HCT116 (cell line): Measurements from ENCODE around the gene FSTL4. TPM values are rescaled to one million over a fixed set of nuclear protein-coding genes. Genes with fewer than 3 reads are reported as not detected.

Experiments
- ATAC-seq: fragments of 200-7000 bp; cut with Tn5 transposase; 2 replicates; pipeline ENCODE4 v1.9.1; 2020; ENCODE audit warnings: mild to moderate bottlenecking, moderate library complexity
- BruUV-seq: library from RNA; stranded (reverse); fragments of 400-500 nt; replicated peaks from 2 replicates; lab custom pipeline; 2021; lab: Mats Ljungman, UMichigan
- CTCF ChIA-PET: fragments of 300-600 bp; sonication (Branson Sonifier 250); formaldehyde crosslinking; loops from one replicate; lab custom pipeline; 2021; ENCODE audit warnings: antibody characterized with exemption; lab: Charles Lee
- POLR2A ChIA-PET: fragments of 300-600, 350-600 bp; sonication (Branson Sonifier 250); formaldehyde crosslinking; loops from one replicate; lab custom pipeline; 2021; ENCODE audit warnings: antibody characterized with exemption; lab: Charles Lee
- RAD21 ChIA-PET, 2 experiments: fragments of 300-600 bp; sonication (Branson Sonifier 250); formaldehyde crosslinking; loops; one replicate each; lab custom pipeline; 2023; ENCODE audit warnings: low total read pairs in 2 of 2; ENCODE audit not compliant: uncharacterized antibody in 2 of 2, unreplicated experiment in 2 of 2, low non-redundant PET in 1 of 2; lab: Charles Lee
- DNase-seq: peaks from one replicate; pipeline ENCODE4 v3.0.0-alpha.2; 2010; ENCODE audit warnings: low read depth, low spot score
- H2AFZ ChIP-seq: fragments of 200-600 bp; shearing (Covaris generic), sonication (generic); 2 replicates; pipeline ENCODE4 v1.6.1; 2017; ENCODE audit warnings: low read depth, mixed run types, mixed read lengths, antibody characterized with exemption, low read length; ENCODE audit not compliant: poor library complexity, severe bottlenecking
- H3K27ac ChIP-seq: 2 replicates; pipeline ENCODE4 v1.5.1; 2012; ENCODE audit warnings: low read depth, low read length
- H3K27me3 ChIP-seq: fragments of 200-600 bp; sonication (generic); 2 replicates; pipeline ENCODE4 v1.6.1; 2016; ENCODE audit warnings: mixed run types, low read length, mixed read lengths; ENCODE audit not compliant: insufficient read depth
- H3K36me3 ChIP-seq, 2 experiments: fragments of 200-500 bp in 1 of 2; fragments of 200-600 bp in 1 of 2; sonication (Bioruptor generic) in 1 of 2; sonication (generic) in 1 of 2; 2 replicates each; pipeline versions ENCODE4 v1.5.1 to v1.6.1; 2014 to 2016; ENCODE audit warnings: low read length in 2 of 2, inconsistent platforms in 1 of 2, mixed read lengths in 1 of 2, mixed run types in 1 of 2; ENCODE audit not compliant: insufficient read depth in 2 of 2, control insufficient read depth in 1 of 2
- H3K4me1 ChIP-seq, 2 experiments: fragments of 200-600 bp in 1 of 2; sonication (generic) in 1 of 2; 2 replicates each; pipeline versions ENCODE4 v1.5.1 to v1.6.1; 2012 to 2017; ENCODE audit warnings: low read length in 2 of 2, inconsistent platforms in 1 of 2, mild to moderate bottlenecking in 1 of 2, mixed read lengths in 1 of 2, mixed run types in 1 of 2, moderate library complexity in 1 of 2; ENCODE audit not compliant: insufficient read depth in 2 of 2, control insufficient read depth in 1 of 2
- H3K4me2 ChIP-seq: fragments of 200-600 bp; sonication (generic); 2 replicates; pipeline ENCODE4 v1.6.1; 2017; ENCODE audit warnings: mixed run types, low read length, mixed read lengths
- H3K4me3 ChIP-seq, 2 experiments: fragments of 200-600 bp in 1 of 2; sonication (generic) in 1 of 2; replicated peaks in 1 of 2; 2 replicates each; pipeline ENCODE4 v1.5.1; 2011 to 2016; ENCODE audit warnings: low read length in 2 of 2, control low read depth in 1 of 2, low read depth in 1 of 2, mild to moderate bottlenecking in 1 of 2, mixed read lengths in 1 of 2, mixed run types in 1 of 2
- H3K79me2 ChIP-seq: fragments of 200-600 bp; sonication (generic); 2 replicates; pipeline ENCODE4 v1.6.1; 2017; ENCODE audit warnings: mild to moderate bottlenecking, mixed run types, low read length, moderate library complexity, mixed read lengths; ENCODE audit not compliant: insufficient read depth
- H3K9ac ChIP-seq: fragments of 200-600 bp; sonication (generic); 2 replicates; pipeline ENCODE4 v1.6.1; 2016; ENCODE audit warnings: low read length, mixed read lengths
- H3K9me2 ChIP-seq: fragments of 200-600 bp; sonication (generic), shearing (Covaris generic); 2 replicates; pipeline ENCODE4 v1.6.1; 2017; ENCODE audit warnings: mixed run types, mild to moderate bottlenecking, moderate library complexity; ENCODE audit not compliant: insufficient read depth
- H3K9me3 ChIP-seq, 2 experiments: fragments of 200-500 bp in 1 of 2; fragments of 200-600 bp in 1 of 2; sonication (Bioruptor generic) in 1 of 2; sonication (generic) in 1 of 2; 2 replicates each; pipeline ENCODE4 v1.6.1; 2014 to 2017; ENCODE audit warnings: low read length in 2 of 2, mixed read lengths in 2 of 2, inconsistent platforms in 1 of 2, low read depth in 1 of 2, mild to moderate bottlenecking in 1 of 2, mixed run types in 1 of 2, moderate library complexity in 1 of 2; ENCODE audit not compliant: control insufficient read depth in 1 of 2, insufficient read depth in 1 of 2
- H4K20me1 ChIP-seq: fragments of 200-600 bp; sonication (generic), shearing (Covaris generic); 2 replicates; pipeline ENCODE4 v1.6.1; 2017; ENCODE audit warnings: mixed run types, mild to moderate bottlenecking, moderate library complexity; ENCODE audit not compliant: insufficient read depth
- ATF3 ChIP-seq: IDR thresholded peaks from 2 replicates; pipeline ENCODE4 v1.6.1; 2012
- CEBPB ChIP-seq: IDR thresholded peaks from 2 replicates; pipeline ENCODE4 v1.6.1; 2012; ENCODE audit warnings: low read depth
- EGR1 ChIP-seq: IDR thresholded peaks from 2 replicates; pipeline ENCODE4 v1.6.1; 2012; ENCODE audit warnings: low read depth
- ELF1 ChIP-seq: IDR thresholded peaks from 2 replicates; pipeline ENCODE4 v1.6.1; 2012; ENCODE audit warnings: low read depth, borderline replicate concordance
- EZH2phosphoT487 ChIP-seq: fragments of 200-600 bp; IDR thresholded peaks from 2 replicates; pipeline ENCODE4 v1.6.1; 2018; ENCODE audit warnings: antibody characterized with exemption, borderline replicate concordance
- MAX ChIP-seq: IDR thresholded peaks from 2 replicates; pipeline ENCODE4 v1.6.1; 2012
- POLR2A ChIP-seq: IDR thresholded peaks from 2 replicates; pipeline ENCODE4 v1.7.0; 2011; ENCODE audit warnings: borderline replicate concordance; ENCODE audit not compliant: insufficient read depth, insufficient read length; ENCODE audit errors: extremely low read depth
- POLR2AphosphoS5 ChIP-seq: IDR thresholded peaks from 2 replicates; pipeline ENCODE4 v1.6.1; 2011; ENCODE audit warnings: mild to moderate bottlenecking, low read depth, low read length, moderate library complexity
- RAD21 ChIP-seq: IDR thresholded peaks from 2 replicates; pipeline ENCODE4 v1.6.1; 2012; ENCODE audit warnings: low read depth, mild to moderate bottlenecking
- REST ChIP-seq: IDR thresholded peaks from 2 replicates; pipeline ENCODE4 v1.6.1; 2012; ENCODE audit warnings: low read depth
- SRF ChIP-seq: IDR thresholded peaks from 2 replicates; pipeline ENCODE4 v1.6.1; 2012; ENCODE audit warnings: low read depth
- ZFX ChIP-seq: fragments of 450-650 bp; IDR thresholded peaks from 2 replicates; pipeline ENCODE4 v1.6.1; 2017
- intact Hi-C: fragments of 100-400 bp; cut with micrococcal nuclease; formaldehyde crosslinking; loops from 2 replicates; pipeline ENCODE4 v1.10.0; 2022
- total RNA-seq: library from RNA; stranded (reverse); gene quantifications from one replicate; pipeline ENCODE4 v1.2.1, GENCODE V29; 2021; ENCODE audit not compliant: unreplicated experiment

FSTL4 gene
- total RNA-seq, 1 experiment from 2014 or later = 0.37 TPM

GRCh38 chr5:133298447-133298846 is 313.9 kb downstream of the FSTL4 start:
- no peak overlapping the region for H3K9ac ChIP-seq
- no peak overlapping the region for H3K27ac ChIP-seq
- no peaks in the 10 kb centered on the region for H3K36me3 ChIP-seq
- RAD21 ChIA-PET = no interaction called here
- H3K9me3 ChIP-seq = no peaks in the 10 kb centered on the region
- H3K79me2 ChIP-seq = no peaks in the 10 kb centered on the region
- intact Hi-C loops = no loop called here
- H3K27me3 ChIP-seq = peaks cover 3% of the 10 kb centered on the region; the same call in 1 of the 2 replicates
- DNase-seq (no peak), ATAC-seq (no peak)
- H4K20me1 ChIP-seq = no peaks in the 10 kb centered on the region
- H3K4me2 ChIP-seq = no peak overlapping the region
- CTCF ChIA-PET = no interaction called here
- no peak overlapping the region for H3K4me3 ChIP-seq
- H3K9me2 ChIP-seq = no peaks in the 10 kb centered on the region
- TF ChIP-seq CEBPB (no peak), ELF1 (no peak), EZH2phosphoT487 (no peak), POLR2A (no peak), SRF (no peak), POLR2AphosphoS5 (no peak), EGR1 (no peak), RAD21 (no peak; the same call in 1 of the 2 replicates), ATF3 (no peak)
- POLR2A ChIA-PET = no interaction called here
- BruUV-seq = no TSS peak
- peaks cover 0 to 5% of the 10 kb centered on the region in 2 experiments; a peak in 1 of 4 replicates for H3K4me1 ChIP-seq
- H2AFZ ChIP-seq = no peak overlapping the region

GRCh38 chr5:133297293-133297692 is 315.0 kb downstream of the FSTL4 start:
- Histone ChIP-seq H3K4me1 (peaks cover 5 to 15% of the 10 kb centered on the region in 2 experiments), H3K9me3 (no peaks in the 10 kb centered on the region), H3K9ac (no peak overlapping the region), H2AFZ (no peak overlapping the region), H3K4me3 (no peak overlapping the region), H3K4me2 (no peak overlapping the region), H3K27ac (no peak overlapping the region), H4K20me1 (no peaks in the 10 kb centered on the region), H3K79me2 (no peaks in the 10 kb centered on the region), H3K36me3 (no peaks in the 10 kb centered on the region), H3K27me3 (peaks cover 3% of the 10 kb centered on the region; the same call in 1 of the 2 replicates), H3K9me2 (no peaks in the 10 kb centered on the region)
- ATAC-seq (no peak), DNase-seq (no peak)
- intact Hi-C loops = no loop called here
- POLR2A ChIA-PET = no interaction called here
- CTCF ChIA-PET = no interaction called here
- RAD21 ChIA-PET = no interaction called here
- no peak for TF ChIP-seq MAX
- TF ChIP-seq ZFX = no peak
- TF ChIP-seq REST = no peak
- BruUV-seq = no TSS peak
